Activated CD4-positive, alpha-beta T cell treated with anti-CD3 and anti-CD28 coated beads for 24 hours (primary cell): ENCODE data around the gene VSTM1.
"Not testable (repeated sequence)": the region's sequence is repeated elsewhere in the genome, so short reads cannot be mapped to it uniquely, and the experiment has no call there.

Experiments used
- DNase-seq, 2 donors: peaks; one replicate each; pipeline ENCODE4 v3.0.0-alpha.2; 2020; ENCODE audit warnings: low read depth in 2 of 2

The VSTM1 gene

DNA sequence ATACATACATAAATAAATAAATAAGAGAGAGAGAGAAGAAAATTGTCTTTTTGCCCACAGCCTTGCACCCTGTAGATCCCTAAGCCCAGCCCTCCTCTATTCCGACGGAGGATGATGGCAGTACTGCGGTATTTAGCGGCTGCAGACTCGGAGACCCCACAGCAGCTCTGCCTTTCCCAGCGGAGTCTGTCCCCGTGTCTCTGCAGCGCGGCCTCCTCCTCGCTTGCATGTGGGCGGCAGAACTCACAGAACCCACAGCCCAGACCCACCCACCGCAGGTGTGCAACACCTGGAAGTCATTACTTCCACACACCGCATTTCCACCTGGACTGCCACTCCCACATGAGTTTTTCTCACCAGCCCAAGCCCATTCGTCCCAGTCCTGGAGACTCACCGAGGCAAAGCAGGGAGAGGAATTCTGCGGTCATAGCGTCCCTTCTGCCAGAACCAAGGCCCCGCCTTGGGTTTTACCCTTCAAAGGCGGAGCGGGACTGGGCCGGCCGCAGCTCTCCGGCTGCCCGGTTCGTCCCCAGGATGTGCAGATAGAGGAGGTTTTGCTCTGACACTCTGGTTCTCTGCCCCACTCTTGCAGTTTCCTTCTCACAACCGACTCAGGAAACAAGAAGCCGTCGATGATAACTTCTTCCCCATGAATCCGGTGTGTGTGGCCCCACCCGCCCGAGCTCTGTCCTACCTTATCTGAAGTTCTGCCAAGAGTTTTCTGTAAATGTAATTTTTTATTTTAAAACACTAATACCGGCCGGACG lies at the start of gene VSTM1:
VSTM1 (minus strand) TSS at position 548 of the 767 bp plus-strand sequence; CDS start at position 428, 120 bp downstream.
- DNase-seq = no peak

DNA sequence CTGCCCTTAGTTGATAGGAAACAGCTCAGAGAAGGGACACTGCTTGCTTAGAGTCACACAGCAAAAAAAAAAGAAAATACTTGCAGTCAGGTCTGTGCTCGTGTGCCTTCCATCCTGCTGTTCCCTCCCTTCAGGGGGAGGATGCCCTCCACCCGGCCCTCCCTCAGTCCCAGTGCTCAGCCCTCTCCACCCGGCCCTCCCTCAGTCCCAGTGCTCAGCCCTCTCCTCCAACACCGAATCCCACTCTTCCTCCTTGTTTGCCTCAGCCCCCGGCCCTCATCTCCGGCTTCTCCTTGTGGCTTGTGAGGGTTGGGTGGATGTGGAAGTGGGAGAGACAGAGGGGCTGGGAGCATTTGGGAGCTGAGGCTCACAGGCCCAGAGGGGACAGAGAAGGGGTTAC lies 46.0 kb upstream of the VSTM1 start:
- no peak for DNase-seq

- no peak for DNase-seq
These were observed 44.8 kb upstream of the VSTM1 start for GRCh38 chr19:54108496-54108895.

DNA sequence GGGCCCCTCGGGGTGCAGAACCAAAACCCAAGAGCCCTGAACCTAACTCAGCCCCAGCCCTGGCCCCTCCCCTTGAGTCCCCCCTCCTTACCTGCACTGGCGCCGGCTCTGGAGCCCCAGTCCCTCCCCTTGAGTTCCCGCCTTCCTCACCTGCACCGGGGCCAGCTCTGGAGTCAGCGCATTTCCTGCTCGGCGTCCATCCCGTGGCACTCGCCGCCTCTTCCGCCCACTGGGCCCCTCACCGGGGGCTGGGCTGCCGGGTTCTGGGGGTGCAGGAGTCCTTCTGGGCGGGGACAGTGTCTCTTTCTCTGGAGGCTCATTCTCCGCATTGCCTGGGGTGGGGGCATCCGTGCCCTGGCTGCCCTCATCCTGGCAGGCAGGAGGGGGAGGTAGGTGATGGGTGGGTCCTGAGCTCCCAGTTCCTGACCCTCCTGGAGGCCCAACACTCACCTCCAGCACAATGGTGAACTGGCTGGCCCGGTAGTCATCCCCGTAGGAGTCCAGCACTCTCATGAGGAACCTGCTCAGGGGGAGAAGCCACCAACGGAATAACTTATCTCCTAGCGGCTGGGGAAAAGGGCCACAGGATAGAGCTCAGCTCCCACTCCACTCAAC lies 44.3 kb upstream of the VSTM1 start:
- DNase-seq = no peak

GRCh38 chr19:54106716-54107115 lies 43.0 kb upstream of the VSTM1 start:
- no peak for DNase-seq

DNA sequence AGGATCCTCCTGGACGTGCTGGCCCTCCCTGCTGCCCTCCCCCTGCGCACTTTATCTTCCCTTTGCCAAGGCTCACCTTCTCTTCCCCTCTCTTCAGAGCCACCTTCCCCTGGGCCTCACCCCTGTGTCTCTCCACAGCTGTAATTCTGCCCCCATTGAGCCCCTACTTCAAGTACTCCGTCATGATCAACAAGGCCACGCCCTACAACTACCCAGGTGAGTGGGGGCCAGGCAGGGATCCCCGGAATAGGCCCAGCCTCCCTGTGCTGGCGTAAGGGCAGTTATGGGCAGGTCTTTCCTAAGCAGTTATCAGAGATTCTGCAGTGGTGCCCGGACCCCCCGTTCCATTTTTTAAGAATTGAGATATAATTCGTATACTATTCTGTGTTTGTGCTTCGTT lies 42.1 kb upstream of the VSTM1 start:
- DNase-seq = no peak

GRCh38 chr19:54104998-54105715 lies 41.5 kb upstream of the VSTM1 start:
- DNase-seq = no peak

DNA sequence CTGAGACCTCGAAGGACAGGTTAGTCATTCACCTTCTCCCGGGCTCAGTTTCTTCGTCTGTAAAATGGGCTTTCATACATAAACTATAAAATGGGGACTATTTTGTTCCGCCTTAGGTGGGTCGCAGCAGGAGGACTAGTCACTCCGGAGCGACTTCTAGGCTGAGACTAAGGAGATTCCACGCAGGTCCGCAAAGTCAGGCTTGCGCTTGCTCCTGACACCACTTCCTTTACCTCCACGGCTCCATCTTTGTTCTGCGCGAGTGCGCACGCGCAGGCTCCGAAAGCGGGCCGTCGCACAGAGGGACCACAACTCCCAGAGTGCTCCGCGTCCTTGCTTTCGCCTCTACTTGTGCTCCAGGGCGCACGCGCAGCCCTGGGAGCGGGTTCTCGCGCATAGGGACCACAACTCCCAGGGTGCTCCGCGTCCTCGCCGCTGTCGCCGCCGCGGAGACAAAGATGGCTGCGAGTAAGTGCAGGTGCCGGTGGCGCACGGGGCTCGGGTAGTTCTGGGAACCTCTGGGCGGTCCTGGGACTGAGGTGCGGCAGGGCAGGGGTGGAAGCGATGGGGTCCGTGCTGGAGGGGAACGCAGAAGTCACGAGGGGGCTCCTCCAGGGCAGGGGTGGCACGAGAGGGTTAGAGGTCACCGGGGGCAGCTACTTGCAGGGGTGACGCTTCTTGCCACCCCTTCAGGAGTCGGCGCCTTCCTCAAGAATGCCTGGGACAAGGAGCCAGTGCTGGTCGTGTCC lies 38.9 kb upstream of the VSTM1 start, which contains the start of gene NDUFA3:
NDUFA3 (plus strand) TSS at position 435 of the 749 bp plus-strand sequence; CDS start at position 459, 24 bp downstream.
- peak; percentile 94 to 95 for DNase-seq

- DNase-seq = no peak
These were observed 36.9 kb upstream of the VSTM1 start, which contains the start of gene OSCAR for GRCh38 chr19:54100561-54100960. TSS of gene OSCAR (minus strand) at chr19:54100803. CDS start at chr19:54100792, 11 bp downstream.

DNA sequence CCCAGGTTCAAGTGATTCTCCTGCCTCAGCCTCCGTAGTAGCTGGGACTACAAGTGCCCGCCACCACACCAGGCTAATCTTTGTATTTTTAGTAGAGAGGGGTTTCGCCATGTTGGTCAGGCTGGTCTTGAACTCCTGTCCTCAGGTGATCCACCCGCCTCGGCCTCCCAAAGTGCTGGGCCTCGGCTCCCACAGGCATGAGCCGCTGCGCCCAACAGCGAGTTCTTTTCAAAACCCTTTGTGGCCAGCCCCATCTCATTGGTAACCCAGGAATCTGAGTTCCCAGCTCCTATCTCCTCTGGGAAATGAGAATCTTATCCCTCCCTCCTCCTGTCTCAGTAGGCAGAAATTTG lies 36.2 kb upstream of the VSTM1 start:
- DNase-seq = not testable (repeated sequence)

DNA sequence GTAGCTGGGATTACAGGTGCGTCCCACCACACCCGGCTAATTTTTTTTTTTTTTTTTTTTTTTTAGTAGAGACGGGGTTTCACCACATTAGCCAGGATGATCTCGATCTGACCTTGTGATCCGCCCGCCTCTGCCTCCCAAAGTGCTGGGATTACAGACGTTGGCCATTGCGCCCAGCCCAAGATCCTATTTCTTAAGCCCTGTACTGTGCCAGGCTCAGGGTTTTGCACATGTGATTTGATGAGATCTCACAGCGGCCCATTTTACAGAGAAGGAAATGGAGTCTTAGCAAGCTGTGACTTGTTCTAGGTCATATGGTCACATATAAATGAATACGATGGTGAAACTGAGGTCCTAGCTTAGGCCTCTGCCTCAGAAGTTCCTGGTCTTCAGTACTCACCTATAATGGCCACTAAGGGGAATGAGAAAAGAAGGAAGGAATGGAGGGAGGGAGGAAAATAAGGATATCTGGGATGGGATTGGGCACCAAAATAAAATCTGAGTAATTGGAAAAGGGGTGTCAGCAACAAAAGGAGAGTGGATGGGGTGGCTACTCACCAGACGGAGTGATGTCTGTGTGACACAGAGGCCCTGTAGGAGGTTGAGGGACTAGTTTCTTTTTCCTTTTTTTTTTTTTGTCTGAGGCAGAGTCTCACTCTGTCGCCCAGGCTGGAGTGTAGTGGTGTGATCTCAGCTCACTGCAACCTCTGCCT lies 35.6 kb upstream of the VSTM1 start:
- DNase-seq = no peak

GRCh38 chr19:54096617-54097106 lies 33.0 kb upstream of the VSTM1 start:
- no peak for DNase-seq

DNA sequence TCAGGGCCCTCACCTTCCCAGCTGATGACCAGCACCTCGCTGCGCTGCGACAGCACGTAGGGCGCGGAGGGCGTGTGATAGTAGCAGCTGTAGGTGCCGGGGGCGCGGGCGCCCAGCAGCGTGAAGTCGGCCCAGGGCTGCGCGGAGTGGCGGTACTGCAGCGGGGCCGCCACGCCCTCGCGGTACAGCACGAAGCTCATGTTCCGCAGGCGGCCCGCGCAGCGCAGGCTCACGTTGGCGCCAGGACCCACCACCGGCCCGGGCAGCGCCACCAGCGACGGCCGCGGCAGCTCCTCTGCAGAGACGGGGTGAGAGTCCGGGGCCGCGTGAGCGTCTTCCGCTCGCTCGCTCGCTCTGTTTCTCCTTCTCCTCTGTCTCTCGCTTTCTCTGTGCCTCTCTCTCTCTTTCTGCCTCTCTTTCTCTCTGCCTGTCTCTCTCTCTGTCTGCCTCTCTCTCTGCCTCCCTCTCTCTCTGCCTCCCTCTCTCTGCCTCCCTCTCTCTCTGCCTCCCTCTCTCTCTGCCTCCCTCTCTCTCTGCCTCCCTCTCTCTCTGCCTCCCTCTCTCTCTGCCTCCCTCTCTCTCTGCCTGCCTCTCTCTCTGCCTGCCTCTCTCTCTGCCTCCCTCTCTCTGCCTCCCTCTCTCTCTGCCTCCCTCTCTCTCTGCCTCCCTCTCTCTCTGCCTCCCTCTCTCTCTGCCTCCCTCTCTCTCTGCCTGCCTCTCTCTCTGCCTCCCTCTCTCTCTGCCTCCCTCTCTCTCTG lies 32.3 kb upstream of the VSTM1 start:
- not testable (repeated sequence) for DNase-seq

GRCh38 chr19:54095136-54095858 lies 31.6 kb upstream of the VSTM1 start:
- no peak for DNase-seq

DNA sequence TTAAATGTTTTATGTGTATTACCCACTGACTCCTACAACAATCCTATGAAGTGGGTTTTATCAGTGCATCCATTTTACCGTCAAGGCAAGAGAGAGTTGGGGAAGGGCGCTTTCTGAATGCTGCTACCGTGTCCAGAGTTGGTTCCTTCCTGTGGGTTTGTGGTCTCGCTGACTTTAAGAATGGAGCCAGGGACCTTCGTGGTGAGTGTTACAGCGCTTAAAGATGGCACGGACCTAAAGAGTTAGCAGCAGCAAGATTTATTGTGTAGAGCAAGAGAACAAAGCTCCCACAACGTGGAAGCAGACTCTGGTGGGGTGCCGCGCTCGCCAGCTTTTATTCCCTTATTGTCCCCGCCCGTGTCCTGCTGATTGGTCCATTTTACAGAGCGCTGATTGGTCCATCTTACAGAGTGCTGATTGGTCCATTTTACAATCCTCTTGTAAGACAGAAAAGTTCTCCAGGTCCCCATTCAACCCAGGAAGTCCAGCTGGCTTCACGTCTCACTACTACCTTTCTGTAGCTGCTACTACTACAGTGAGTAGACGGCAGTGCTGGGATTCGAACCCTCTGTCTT lies 30.8 kb upstream of the VSTM1 start:
- DNase-seq = no peak

- DNase-seq = no peak
These were observed 20.7 kb upstream of the VSTM1 start for GRCh38 chr19:54084410-54084809.

DNA sequence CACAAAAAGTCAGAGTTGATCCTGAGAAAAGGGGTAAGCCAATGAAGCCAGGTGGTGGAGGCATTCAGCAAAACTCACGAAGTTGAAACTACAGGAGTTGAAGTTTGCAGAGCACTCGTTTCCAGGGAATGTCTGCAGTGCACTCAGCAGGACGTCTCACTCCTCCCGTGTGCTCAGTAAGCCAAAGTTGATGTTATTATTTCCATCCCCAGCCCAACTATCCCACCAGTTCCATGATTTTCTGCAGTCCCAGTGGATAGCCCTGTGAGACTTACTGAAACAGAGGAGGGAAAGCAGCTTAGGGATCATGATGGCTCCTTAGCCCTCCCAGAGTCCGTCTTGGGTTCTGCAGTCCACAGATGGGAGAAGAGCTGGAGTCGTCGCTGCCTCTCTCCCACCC lies 17.3 kb upstream of the VSTM1 start, which contains the start of gene TARM1:
TARM1 (minus strand) TSS at position 334 of the 400 bp plus-strand sequence; CDS start at position 309, 25 bp downstream.
- no peak for DNase-seq

- DNase-seq = no peak
These were observed 13.6 kb upstream of the VSTM1 start for GRCh38 chr19:54077334-54077733.

DNA sequence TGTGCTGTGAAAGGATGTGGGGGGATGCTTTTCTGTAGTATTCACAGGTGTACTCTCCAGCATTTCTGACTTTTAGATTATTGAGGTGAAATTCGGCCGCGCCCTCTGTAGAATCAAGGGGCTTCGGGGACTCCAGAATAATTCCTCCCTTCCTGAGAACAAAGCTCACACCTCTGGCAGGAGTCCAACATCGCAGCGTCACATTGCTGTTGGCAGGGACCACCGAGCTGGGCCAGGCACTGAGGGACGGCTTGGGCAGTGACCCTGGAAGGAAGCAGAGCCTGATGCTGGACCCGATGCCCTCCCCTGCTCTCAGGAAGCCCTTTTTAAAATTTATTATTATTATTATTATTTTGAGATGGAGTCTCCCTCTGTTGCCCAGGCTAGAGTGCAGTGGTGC lies 11.2 kb upstream of the VSTM1 start:
- DNase-seq = no peak
